OCI-LY3 (cell line): ENCODE data around the gene CYP24A1.

Experiments
- CTCF ChIP-seq: fragments of 200-600, 300-600 bp; sonication (generic); IDR thresholded peaks from 2 replicates; pipeline ENCODE4 v1.5.1; 2014; ENCODE audit warnings: antibody characterized with exemption, low read length, low read depth
- EZH2phosphoT487 ChIP-seq: fragments of 200-600 bp; shearing (Covaris generic); IDR thresholded peaks from 2 replicates; pipeline ENCODE4 v1.6.1; 2018; ENCODE audit warnings: antibody characterized with exemption, mixed run types, low read depth

GRCh38 chr20:54163402-54163801 lies 10.4 kb downstream of the CYP24A1 start:
- TF ChIP-seq CTCF (no peak), EZH2phosphoT487 (no peak)
